Measurements from ENCODE around the gene TTLL13. TPM values are rescaled to one million over a fixed set of nuclear protein-coding genes. Genes with fewer than 3 reads are reported as not detected.
A peak's percentile ranks its signal among the peaks of the same experiment; 100 is the strongest.

The TTLL13 gene
- total and polyA plus RNA-seq, 9 of the 15 experiments (the other 6 are each of a cell fraction or from before 2014, with no cell fraction given) = 0.05 to 0.24 (median 0.11) TPM; not detected in 1

DNA sequence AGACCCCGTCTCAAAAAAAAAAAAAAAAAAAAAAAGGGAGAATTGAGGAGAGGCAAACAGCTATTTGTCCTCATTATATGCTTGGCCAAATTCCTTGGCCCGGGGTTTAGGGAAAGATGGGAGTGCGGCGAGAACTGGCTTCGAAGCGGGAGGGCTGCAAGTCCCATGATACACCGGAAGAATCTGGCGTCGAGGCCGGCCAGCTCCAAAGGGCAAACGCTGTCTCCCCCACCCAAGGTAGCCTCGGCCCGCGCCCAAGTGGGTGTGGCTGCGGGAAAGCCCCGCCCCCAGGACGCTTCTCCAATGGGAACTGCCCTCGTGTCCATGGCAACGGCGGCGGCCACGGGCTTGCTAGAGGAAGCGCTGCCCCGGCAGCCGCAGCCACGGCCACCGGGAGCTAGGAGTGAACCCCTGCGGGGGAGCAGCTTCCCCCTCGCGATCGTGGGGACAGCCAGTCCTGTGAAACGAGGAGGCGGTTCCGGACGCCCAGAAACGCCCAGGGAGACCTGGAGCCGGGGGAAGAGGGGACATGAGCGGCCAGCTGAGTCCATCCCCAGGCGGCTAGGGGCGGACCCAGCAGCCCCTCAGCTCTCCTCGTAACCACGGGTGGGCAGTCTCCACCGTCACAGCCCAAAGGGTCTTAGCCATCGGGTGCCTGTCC lies at the start of gene TTLL13 (continued):
- TF ChIP-seq CHD2 (IDR thresholded peaks at IDR 0.05; ENCODE audit: low read depth, low read length) (no peak), NCOA6 (IDR thresholded peaks at IDR 0.05) (no peak), POLR3A (IDR thresholded peaks at IDR 0.05; ENCODE audit: borderline replicate concordance, extremely low read depth, insufficient read depth, insufficient read length) (no peak), SOX6 (IDR thresholded peaks at IDR 0.05) (no peak), ZNF134 (CRISPR knock-in tag; conservative IDR thresholded peaks at IDR 0.05) (no peak), CHD1 (IDR thresholded peaks at IDR 0.05; ENCODE audit: low read length) (no peak), RBM34 (IDR thresholded peaks at IDR 0.05; ENCODE audit: borderline replicate concordance, insufficient read depth, low read length) (no peak), ZNF133 (CRISPR knock-in tag; IDR thresholded peaks at IDR 0.05) (no peak), RBM15 (IDR thresholded peaks at IDR 0.05; ENCODE audit: insufficient read depth, low read length) (no peak), KLF16 (IDR thresholded peaks at IDR 0.05) (no peak), FOXM1 (IDR thresholded peaks at IDR 0.05; ENCODE audit: low read depth) (no peak), FOXM1 (CRISPR knock-in tag; IDR thresholded peaks at IDR 0.05; ENCODE audit: low read depth) (no peak), FOXK2 (conservative IDR thresholded peaks at IDR 0.05 in 1 of 2, IDR thresholded peaks at IDR 0.05 in 1 of 2; ENCODE audit: low read depth in 2 of 2) (no peak), GABPB2 (CRISPR knock-in tag; conservative IDR thresholded peaks at IDR 0.05) (no peak), YY1 (IDR thresholded peaks at IDR 0.05; ENCODE audit: borderline replicate concordance in 1 of 3, control insufficient read depth in 1 of 3, extremely low read depth in 1 of 3, insufficient read depth in 3 of 3, insufficient read length in 1 of 3, insufficient replicate concordance in 2 of 3, low read depth in 1 of 3, low read length in 2 of 3) (peak in 1 of 3 experiments; percentile 13), COPS2 (conservative IDR thresholded peaks at IDR 0.05) (no peak), HIVEP1 (CRISPR knock-in tag; IDR thresholded peaks at IDR 0.05) (no peak), GATAD2A (IDR thresholded peaks at IDR 0.05) (no peak), ZNF277 (CRISPR knock-in tag; IDR thresholded peaks at IDR 0.05; ENCODE audit: borderline replicate concordance) (no peak), MAZ (CRISPR knock-in tag; conservative IDR thresholded peaks at IDR 0.05 in 1 of 2, IDR thresholded peaks at IDR 0.05 in 1 of 2) (no peak; a peak in 1 of 4 replicates), NBN (IDR thresholded peaks at IDR 0.05; ENCODE audit: low read depth) (no peak), TOE1 (IDR thresholded peaks at IDR 0.05; ENCODE audit: borderline replicate concordance) (no peak), TOE1 (CRISPR knock-in tag; IDR thresholded peaks at IDR 0.05; ENCODE audit: borderline replicate concordance, low read depth) (no peak)
- TF ChIP-seq, protein P1, sequence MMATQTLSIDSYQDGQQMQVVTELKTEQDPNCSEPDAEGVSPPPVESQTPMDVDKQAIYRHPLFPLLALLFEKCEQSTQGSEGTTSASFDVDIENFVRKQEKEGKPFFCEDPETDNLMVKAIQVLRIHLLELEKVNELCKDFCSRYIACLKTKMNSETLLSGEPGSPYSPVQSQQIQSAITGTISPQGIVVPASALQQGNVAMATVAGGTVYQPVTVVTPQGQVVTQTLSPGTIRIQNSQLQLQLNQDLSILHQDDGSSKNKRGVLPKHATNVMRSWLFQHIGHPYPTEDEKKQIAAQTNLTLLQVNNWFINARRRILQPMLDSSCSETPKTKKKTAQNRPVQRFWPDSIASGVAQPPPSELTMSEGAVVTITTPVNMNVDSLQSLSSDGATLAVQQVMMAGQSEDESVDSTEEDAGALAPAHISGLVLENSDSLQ (IDR thresholded peaks at IDR 0.05) = no peak
- TF ChIP-seq, protein P2, sequence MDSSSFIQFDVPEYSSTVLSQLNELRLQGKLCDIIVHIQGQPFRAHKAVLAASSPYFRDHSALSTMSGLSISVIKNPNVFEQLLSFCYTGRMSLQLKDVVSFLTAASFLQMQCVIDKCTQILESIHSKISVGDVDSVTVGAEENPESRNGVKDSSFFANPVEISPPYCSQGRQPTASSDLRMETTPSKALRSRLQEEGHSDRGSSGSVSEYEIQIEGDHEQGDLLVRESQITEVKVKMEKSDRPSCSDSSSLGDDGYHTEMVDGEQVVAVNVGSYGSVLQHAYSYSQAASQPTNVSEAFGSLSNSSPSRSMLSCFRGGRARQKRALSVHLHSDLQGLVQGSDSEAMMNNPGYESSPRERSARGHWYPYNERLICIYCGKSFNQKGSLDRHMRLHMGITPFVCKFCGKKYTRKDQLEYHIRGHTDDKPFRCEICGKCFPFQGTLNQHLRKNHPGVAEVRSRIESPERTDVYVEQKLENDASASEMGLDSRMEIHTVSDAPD (CRISPR knock-in tag; IDR thresholded peaks at IDR 0.05) = no peak

Data from K562 (cell line).